Erythroblast (primary cell): ENCODE measurements around the gene CMKLR1.

ENCODE experiments used
- GATA1 ChIP-seq: IDR thresholded peaks from 2 replicates; pipeline ENCODE4 v1.6.1; 2011; ENCODE audit warnings: low read depth, mild to moderate bottlenecking, control low read depth, low read length, moderate library complexity
- POLR2A ChIP-seq: IDR thresholded peaks from 2 replicates; pipeline ENCODE4 v1.6.1; 2011; ENCODE audit warnings: mild to moderate bottlenecking, low read length

GRCh38 chr12:108345716-108346633 lies 6.9 kb upstream of the CMKLR1 start:
- no peak for TF ChIP-seq POLR2A
- no peak for TF ChIP-seq GATA1
